Testis (tissue), 2 donors: Measurements from ENCODE around the gene CNOT8.

ENCODE experiments used
- POLR2A ChIP-seq: fragments of 450-650 bp; IDR thresholded peaks from one replicate; pipeline ENCODE4 v1.6.1; 2017; ENCODE audit warnings: antibody characterized with exemption, mild to moderate bottlenecking, moderate library complexity
- TF ChIP-seq, protein P1 (sequence below), 3 experiments: fragments of 450-650 bp in 2 of 3; fragments of 200-600 bp in 1 of 3; sonication (generic) in 1 of 3; IDR thresholded peaks; one replicate each; pipeline ENCODE4 v1.5.1; 2016 to 2019; ENCODE audit warnings: antibody characterized with exemption in 3 of 3, mild to moderate bottlenecking in 2 of 3, moderate library complexity in 1 of 3

DNA sequence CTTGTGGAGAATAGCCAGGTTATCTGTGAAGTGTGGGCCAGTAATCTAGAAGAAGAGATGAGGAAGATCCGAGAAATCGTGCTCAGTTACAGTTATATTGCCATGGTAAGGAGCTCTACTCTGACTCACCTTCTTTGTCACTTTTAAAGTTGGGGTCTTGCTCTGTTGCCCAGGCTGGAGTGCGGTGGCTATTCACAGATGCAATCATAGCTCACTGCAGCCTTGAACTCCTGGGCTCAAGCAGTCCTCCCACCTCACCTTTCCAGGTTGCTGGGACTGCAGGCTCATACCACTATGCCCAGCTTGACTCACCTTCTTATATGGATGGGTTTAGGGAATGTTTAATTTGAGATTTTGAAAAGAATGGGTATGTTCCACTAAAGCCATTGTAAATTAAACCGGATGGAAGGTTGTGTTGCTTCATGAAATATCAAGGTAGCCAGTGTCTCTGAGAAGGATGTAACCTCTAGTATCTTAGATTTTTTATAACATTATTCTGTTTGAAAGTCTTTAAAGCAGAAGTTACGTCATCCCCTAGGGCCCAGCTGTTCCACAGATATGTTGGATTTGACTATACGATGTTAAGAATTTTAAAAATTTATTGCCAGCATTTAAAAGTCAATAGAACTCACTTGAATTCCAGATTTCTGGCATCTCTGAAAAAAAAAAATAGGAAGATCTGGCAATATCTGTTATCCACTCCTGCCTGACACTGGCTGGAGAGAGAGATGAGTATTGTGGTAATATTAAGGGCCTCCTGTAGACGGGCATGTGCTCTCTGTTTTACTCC is 5.1 kb downstream of the CNOT8 start:
- TF ChIP-seq, protein P1, sequence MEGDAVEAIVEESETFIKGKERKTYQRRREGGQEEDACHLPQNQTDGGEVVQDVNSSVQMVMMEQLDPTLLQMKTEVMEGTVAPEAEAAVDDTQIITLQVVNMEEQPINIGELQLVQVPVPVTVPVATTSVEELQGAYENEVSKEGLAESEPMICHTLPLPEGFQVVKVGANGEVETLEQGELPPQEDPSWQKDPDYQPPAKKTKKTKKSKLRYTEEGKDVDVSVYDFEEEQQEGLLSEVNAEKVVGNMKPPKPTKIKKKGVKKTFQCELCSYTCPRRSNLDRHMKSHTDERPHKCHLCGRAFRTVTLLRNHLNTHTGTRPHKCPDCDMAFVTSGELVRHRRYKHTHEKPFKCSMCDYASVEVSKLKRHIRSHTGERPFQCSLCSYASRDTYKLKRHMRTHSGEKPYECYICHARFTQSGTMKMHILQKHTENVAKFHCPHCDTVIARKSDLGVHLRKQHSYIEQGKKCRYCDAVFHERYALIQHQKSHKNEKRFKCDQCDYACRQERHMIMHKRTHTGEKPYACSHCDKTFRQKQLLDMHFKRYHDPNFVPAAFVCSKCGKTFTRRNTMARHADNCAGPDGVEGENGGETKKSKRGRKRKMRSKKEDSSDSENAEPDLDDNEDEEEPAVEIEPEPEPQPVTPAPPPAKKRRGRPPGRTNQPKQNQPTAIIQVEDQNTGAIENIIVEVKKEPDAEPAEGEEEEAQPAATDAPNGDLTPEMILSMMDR (IDR thresholded peaks at IDR 0.05), result no peak
- no peak for TF ChIP-seq POLR2A
